Activated T-helper 1 cell treated with Interleukin-2 at 50 U/mL for 16 hours (primary cell): ENCODE data around the gene TRPM2.

ENCODE experiments used
- DNase-seq: peaks from one replicate; pipeline ENCODE4 v3.0.0-alpha.2; 2020; ENCODE audit warnings: low read depth

TRPM2 gene

DNA sequence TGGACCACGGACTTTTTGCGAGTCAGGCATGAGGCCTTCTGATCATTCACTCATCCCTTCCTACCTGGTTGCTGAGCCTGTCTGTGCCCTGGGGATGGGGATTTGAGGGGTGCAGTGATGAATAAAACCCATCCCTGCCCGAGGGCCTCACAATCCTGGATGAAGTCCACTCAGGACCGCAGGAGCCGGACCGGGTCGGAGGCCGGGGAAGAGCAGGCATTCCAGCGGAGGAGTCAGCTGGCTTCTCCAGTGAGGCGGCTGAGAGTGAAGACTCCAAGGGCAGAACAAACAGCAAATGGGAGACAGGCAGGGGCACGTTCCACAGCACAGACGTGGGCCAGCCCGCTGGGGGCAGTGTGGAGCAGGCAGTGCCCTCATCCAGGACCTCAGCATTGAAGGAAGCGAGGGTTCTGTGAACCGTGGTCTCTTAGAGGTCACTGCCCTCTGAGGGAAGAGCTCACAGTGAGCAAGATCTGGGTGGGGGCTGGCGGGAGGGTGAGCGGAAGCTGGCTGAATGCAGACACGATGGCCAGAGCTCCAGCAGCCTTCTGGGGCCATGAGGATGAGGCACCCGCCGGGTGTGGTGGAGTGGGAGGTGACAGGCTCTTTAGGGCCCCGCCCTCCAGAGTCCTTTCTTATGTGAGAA lies 91.0 kb downstream of the TRPM2 start:
- no peak for DNase-seq

DNA sequence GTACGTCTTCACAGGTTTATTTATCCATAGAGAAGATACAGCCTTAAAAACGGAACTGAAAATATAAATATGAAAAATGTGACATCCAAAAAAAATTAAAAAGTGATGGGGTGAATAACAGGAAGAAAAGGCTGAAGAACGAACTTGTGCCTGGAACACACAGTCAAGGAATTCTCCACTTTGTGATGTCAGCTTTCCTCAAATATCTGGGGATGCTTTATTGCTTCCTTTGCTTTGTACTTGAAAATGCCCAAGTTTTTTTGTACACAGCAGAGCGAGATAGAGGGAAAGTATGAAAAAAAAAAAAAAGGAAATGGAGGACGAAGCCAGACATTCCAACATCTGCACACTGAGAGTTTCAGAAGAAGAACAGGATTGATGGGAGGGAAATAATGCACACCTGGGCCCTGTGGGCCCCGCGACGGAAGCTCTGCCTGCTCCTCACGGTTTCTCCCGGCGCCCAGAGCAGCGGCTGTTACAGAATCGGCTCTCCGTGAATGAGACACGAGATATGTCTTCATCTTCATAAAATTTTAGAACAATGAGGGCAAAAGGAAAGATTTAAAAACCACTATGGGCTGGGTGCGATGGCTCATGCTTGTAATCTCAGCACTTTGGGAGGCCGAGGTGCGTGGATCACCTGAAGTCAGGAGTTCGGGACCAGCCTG lies 91.9 kb downstream of the TRPM2 start:
- no peak for DNase-seq

DNA sequence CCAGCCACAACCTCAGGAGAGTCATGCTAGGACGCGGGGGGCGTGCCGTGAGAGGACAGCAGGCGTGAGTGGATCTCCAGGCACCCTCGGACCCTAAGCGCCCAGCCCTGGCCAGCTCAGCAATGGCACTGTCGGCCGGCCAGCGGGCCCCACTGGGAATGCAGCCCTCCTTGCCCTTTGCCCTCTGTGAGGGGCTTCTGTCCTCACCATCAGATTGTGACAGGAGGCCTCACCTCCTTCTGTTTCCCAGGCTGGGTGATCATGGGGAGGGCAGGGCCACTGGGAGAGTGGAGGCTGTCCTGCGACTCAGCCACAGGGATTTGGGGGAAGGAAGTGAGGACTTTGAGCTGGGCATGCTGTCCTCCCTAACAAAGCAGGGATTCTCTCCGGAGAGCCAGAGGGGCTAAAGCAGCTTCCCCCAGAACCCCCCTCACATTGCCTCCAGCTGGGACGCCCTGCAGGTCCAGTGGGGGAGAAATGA lies 95.3 kb downstream of the TRPM2 start:
- no peak for DNase-seq

DNA sequence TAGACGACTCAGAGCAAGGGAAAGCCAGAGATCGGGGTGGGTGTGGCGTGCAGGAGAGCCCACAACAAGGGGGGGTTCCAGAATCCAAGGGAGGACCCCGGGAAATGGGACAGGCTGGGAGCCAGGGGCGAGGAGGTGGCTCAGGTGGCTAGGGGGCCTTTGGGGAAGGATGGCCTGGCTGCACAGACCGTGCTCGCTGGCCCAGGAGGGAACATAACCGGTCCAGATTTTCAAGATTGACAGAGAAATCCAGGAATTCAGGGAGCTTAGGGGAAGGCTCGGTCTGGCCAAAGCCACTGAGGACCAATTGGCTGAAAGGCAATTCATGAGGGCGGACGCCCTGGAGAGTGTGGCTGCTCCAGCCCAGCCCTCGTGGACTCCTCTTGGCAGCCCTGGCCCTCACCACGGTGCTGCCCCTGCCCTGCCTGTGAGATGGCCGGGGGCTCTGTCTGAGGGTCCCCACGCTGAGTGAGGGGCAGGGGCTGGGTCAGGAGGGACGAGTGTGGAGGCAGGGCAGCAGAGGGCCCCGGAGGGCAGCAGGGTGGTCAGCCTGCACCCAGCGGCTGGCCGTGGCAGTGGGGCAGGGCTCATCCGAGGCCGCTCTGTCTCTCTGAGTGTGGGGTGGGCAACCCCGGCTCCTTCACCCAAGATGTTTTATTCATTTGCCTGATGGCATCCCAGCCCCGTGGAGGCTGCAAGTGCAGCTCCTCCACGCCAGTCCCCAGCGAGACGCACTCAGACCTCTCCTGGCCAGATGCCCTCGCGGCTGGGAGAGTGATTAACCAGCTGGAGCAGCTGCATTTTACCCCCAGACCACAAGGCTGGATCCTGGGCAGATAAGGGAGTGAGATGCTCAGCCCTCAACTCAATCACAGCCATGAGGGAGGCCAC lies 96.3 kb downstream of the TRPM2 start:
- DNase-seq = no peak

DNA sequence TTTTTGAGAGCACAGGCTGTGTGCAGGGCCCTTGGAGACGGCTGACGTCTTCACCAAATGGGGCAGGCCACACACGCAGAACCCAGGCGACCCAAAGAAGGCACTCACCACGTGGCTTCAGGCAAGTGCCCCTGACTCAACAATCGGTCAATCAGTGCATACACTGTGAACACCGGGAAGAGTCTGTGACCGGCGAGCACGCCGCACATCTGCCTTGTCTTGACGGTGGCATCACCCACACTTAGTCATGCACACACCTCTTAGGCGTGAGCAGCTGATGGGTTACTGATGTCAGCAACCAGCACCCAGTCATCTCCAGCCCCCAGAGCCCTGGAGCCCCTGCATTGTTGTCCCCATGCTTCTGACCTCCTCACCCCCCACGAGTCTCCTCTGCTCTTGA lies 97.0 kb downstream of the TRPM2 start:
- DNase-seq = no peak

DNA sequence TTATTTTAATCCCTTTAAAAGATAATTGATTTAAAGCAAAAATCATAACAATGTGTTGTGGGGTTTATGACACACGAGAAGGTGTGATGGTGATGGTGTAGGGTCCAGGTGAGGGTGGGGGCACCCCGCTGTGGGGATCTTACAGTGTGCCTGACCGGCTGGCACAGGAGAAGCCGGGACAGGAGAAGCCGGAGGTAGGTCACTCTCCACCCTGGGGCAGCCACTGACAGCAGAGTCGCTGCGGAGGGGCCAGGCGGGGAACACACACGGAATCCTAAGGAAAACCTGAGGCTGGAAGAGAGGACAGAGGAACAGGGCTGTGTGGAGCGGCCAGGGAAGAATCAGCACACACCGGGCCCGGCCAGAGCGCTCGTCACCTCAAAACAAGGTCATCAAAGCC lies 97.6 kb downstream of the TRPM2 start:
- no peak for DNase-seq

DNA sequence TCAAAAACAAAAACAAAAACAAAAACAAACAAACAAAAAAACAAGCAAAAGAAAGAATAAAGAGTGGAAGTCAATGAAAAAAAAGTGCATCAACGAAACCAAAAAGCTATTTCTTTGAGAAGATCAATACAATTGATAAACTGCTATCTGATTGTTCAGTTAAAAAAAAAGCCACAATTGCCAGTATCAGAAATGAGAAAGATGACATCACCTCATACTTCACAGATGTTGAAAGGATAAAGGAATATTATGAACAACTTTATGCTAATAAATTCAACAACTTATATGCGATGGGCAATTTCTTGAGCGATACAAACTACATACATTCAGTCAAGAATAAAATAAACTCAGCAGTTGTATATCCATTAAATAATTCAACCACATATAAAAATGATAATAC lies 99.7 kb downstream of the TRPM2 start:
- no peak for DNase-seq

DNA sequence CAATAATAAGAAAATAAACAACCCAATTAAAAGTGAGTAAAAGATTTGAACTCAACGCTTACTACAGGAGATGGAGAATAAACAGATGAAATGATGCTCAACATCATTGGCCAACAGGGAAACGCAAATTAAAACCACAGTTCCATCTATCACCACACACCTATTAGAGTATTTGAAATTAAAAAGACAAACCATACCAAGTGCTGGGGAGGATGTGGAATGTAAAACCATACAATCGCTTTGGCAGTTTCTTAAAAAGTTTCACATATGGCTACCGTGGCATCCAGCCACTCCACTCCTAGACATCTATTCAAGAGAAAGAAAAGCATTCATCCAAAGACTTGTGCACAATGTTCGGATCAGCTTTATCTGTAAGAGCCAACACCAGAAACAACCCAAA lies 100.6 kb downstream of the TRPM2 start:
- no peak for DNase-seq

DNA sequence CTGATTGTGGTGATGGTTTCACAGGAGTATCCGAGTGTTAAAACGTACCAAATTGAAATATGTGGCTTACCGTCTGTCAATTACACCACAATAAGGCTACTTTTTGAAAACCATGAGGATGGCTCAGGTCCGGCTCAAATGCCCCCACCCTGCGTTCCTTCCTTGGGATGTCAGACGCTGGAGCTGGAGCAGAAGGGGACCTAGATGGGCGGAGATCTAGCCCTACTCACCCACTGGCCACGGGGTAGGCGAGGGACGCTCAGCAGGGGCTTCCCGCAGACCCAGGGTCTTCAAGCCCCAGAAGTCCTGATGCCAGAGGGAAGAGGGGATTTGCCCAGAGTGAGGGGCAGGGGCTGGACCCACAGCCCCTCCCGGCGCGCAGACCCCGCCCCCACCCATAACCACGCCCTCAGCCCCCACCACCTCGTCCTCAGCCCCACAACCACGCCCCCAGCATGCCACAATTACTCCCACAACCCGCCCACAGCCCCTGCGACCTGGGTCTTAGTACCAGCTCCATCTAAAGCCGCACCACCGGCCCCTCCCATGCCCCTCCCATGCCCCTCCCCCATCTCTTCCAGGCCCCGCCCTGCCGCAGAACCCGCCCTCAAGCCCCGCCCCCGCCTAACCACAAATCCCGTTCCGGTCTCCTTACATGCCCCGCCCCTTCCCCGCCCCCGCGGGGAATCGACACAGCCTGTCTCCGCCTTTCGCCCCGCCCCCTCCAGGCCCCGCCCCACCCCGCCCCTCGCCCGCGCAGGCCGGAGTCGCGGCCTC lies 101.5 kb downstream of the TRPM2 start, which contains the start of gene LRRC3:
LRRC3 (plus strand) TSS at position 764 of the 777 bp plus-strand sequence. CDS start 1,135 bp downstream, outside the sequence.
- DNase-seq = peak; percentile 64

DNA sequence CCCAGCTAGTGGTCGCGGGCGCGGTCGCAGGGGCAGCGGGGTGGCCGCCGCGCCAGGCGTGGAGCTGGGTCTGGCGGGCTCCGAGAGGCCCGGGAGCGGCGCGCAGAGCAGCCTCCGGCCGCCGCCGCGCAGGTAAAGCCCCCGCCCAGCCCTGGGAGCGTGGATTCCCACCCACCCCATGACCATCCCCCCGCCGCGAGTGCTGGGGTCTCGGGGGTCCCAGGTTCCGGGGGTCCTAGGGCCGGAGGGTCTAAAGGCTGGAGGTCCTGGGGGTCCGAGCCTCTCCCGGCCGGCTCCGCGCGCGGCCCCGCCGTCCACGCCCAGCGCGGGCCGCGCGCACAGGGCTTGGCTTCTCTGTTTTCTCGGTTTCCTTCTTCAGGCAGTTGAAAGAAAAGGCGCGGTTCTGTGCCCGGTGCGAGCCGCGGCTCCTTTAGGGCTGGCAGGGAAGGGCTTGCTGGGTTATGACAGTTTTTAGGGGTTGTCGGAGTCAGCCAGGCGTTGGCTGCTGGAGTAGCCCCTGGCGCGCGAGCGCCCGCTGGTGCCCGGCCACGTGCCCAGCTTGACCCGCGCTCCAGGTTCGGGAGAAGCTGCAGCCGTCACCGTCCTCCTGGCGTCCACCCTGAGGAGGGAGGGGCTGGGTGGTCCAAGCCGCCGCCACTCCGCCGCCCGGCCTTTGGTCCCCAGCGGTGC lies 102.2 kb downstream of the TRPM2 start:
- no peak for DNase-seq

DNA sequence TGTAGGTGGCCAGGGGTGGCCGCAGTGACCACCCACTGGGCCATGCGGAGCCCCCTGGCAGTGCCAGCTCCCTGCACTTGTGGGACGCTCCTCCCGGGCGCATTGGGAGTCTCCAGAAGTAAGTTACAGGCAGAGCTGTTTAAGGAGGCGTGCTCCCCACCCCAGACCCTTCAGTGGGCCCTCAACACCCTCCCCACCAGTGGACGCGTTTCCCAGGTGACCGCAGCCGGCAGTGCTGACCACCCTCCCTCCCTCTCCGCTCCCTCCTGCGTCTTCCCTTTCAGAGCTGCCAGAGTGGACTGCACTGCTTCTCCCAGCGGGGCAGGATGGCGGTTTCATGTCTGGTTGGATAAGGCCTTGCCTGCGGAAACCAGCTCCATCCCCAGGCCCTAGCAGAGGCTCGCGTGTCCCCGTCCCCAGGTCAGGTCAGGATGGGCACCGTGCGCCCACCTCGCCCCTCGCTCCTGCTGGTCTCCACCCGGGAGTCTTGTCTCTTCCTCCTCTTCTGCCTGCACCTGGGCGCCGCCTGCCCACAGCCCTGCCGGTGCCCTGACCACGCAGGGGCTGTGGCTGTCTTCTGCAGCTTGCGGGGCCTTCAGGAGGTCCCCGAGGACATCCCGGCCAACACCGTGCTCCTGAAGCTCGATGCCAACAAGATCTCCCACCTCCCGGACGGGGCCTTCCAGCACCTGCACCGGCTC lies 102.9 kb downstream of the TRPM2 start:
- DNase-seq = no peak

DNA sequence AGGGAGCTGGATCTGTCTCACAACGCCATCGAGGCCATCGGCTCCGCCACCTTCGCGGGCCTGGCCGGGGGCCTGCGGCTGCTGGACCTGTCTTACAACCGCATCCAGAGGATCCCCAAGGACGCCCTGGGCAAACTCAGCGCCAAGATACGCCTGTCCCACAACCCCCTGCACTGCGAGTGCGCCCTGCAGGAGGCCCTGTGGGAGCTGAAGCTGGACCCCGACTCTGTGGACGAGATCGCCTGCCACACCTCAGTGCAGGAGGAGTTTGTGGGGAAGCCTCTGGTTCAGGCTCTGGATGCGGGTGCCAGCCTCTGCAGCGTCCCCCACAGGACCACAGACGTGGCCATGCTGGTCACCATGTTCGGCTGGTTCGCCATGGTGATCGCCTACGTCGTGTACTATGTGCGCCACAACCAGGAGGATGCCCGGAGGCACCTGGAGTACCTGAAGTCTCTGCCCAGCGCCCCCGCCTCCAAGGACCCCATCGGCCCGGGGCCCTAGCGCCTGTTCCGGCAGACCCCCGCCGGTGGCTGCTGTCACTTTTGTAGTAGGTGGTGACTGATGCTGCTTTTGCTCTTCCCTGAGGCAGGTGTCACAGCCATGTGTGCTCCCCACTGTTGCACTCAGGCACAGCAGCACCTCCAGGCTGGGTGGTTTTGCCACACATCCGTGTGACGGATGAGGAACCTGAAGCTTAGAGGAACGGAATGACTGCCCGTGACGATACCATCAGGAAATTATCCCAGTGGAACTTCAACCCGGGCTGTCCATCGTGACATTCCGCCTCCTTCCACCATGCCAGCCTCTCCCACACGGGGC lies 103.7 kb downstream of the TRPM2 start:
- DNase-seq = no peak

DNA sequence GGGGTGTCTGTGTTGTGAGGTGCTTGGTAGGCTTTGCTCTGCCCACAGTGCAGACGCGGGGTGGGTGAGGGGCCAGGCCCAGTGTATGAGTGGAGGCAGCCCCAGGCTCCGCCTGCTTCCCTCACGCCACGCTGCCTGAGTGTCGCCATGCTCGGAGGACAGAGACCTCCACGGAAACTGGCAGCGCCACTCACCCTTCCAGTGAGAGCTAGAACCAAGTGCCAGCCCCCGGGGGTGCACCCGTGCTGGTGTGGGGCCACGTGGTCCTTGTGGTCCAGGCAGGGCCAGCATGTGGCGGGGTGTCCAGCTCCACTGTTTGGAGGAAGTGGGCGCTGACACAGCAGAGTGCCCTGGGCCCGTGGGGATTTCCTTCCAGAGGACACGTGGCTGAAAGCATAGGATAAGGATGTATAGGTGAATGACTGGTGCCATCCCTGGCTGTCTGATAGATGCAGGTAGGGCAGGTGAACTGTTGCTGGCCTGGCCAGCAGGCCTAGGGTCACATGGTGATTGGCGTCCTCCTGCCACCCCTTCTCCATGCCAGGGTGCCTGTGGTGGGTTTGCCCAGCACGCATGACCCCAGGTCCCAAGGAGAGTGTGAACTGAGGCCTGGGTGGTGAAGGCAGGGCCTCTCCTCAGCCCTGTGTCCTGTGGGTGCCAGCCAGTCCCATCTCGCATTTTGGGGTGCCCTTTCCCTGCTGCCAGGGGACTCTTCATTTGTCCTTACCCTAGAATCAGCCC lies 105.7 kb downstream of the TRPM2 start:
- DNase-seq = no peak

DNA sequence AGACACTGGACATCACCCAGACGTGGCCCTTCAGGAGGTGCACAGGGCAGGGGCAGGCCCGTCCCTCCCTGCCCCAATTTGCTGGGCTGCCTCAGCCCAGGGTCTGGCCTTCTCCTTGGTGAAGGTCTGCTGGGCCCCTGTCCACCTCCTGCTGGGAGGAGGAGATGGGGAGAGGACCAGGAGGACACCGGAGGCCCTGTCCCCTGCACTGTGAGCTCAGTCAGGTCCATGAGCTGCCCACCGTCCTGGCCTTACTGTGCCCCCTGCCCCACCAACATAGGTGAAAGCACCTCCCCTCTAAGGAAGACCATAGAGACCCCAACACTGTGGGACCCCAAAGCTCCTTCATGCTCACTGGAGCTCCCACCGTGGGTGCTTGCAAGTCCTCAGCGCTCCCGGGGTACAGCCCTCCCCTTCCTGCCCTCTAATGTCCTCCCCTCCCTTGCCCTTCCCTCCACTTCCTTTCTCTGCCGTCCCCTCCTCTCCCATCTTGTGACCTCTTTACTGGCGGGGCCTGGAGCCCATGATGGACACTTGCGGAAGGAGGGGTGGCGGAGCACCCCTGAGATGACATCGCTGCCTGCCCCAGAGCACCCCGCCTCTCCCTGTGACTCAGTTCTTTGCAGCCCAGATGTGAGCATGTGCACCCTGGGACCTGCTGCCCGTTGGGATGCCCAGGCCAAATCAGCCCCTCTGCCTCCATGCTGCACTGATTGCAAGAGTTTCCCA lies 106.5 kb downstream of the TRPM2 start:
- no peak for DNase-seq

DNA sequence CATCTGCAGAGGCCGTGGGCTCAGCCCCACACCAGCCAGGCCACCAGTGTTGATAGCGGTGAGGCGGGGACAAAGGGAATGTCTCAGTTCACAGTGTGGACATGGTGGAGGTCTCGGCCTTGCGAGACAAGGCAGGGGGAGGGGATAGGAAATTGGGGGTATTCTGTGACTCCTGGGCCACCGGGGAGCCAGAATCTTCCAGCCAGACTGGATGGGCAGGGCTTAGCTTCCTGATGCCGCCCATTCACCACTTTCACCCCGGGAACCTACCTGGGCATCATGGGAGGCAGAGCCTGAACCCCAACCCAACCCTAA lies 107.0 kb downstream of the TRPM2 start:
- DNase-seq = no peak

DNA sequence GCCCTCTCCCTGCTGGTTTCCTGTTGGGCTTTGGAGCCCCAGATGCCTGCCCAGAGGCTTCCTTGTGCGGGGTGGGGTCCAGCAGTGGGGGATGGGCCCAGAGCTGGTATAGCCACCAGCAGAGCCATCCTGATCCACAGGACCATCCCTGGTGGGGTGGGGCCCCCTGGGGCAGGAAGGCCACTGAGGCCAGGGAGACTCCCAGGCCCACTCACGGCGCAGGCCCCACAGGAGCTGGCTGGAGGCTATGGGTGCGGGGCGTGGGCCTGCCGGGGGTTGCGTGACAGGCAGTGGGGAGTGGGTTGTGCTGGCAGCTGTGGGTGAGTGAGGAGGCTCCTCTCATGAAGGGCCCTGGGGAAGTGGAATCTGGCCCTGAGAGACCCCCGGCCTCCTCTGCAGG lies 107.6 kb downstream of the TRPM2 start:
- DNase-seq = no peak

DNA sequence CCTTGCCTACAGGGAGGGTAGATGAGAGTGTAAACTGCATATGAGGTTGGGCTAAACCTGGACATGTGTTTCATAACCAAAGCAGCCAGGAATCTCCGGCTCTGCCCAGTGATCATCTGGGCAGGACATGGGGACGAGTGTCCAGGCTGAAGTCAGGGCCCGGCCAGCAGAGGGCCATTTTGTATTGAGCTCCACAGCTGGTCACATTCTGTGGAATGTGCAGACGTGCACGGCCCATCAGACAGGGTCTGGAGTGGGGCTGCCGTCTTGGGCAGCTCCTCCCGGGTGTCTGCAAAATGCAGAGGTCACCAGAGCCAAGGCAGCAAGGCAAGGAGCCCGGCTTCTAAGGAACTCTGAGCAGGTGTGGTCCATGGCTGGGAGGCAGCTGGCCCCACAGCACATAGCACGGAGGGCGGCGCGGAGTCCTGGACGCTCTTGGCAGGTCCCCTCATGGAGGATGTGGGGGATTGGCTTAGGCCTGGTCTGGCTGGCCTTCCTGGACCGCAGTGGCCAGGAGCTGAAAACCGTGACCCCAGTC lies 108.1 kb downstream of the TRPM2 start:
- no peak for DNase-seq

DNA sequence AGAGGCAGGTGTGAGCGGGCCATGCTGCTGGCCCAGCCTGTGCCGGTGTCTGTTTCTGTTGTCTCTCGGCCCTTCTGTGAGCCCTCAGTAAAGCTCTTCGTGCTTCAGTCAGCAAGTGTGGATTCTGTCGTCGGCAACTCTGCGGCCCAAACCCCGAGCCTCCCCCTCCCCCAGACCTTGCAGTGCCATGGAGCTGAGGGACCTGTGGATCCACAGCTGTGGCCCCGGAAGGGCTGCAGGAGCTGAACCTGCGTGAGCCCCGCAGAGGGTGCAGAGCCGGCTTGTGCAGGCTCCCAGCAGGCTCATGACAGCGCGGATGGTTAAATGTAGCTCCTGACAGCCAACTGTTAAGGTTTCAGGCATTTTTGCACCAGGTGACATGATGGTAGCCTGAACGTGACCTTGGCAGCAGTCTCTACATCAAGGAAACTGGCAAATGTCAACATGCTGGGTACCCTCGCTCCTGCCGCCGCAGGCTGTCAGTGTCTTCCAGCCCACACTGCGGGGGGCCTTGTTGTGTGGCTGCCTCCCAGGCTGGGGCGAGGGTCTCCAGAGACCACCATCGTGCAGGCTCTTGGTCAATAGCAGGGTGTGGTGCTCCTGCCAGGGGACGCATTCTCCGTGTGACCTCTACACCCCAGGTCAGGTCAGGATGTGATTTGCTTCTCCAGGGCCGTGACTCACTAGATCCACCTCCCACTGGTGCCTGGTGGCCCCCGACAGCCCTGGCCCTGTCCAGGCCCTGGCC lies 108.8 kb downstream of the TRPM2 start:
- DNase-seq = no peak
